Activated CD4-positive, alpha-beta T cell treated with anti-CD3 and anti-CD28 coated beads, Interleukin-2, amount 10 ng/mL, durations not matched to agents 7 days and 5 days (primary cell): ENCODE measurements around the gene CEACAM20. TPM values are rescaled to one million over a fixed set of nuclear protein-coding genes. Genes with fewer than 3 reads are reported as not detected.
"Not testable (repeated sequence)": the region's sequence is repeated elsewhere in the genome, so short reads cannot be mapped to it uniquely, and the experiment has no call there.

Experiments used
- CTCF ChIA-PET: fragments of 350-600 bp; sonication (Branson Sonifier 250); formaldehyde crosslinking; loops from one replicate; lab custom pipeline; 2021; ENCODE audit warnings: antibody characterized with exemption; lab: Charles Lee
- POLR2A ChIA-PET: fragments of 350-600 bp; sonication (Branson Sonifier 250); formaldehyde crosslinking; loops from one replicate; lab custom pipeline; 2021; ENCODE audit warnings: antibody characterized with exemption; lab: Charles Lee
- DNase-seq: peaks from one replicate; pipeline ENCODE4 v3.0.0-alpha.2; 2020
- H3K27ac Mint-ChIP-seq: one replicate; pipeline ENCODE4 v1.8.0; 2021; ENCODE audit warnings: mild to moderate bottlenecking, moderate library complexity, mixed read lengths
- H3K27me3 Mint-ChIP-seq: one replicate; pipeline ENCODE4 v1.8.0; 2021; ENCODE audit warnings: mixed read lengths
- H3K36me3 Mint-ChIP-seq: one replicate; pipeline ENCODE4 v1.8.0; 2021; ENCODE audit warnings: low read depth, mixed read lengths
- H3K4me1 Mint-ChIP-seq: one replicate; pipeline ENCODE4 v1.8.0; 2021; ENCODE audit warnings: mixed read lengths
- H3K4me3 Mint-ChIP-seq: one replicate; pipeline ENCODE4 v1.8.0; 2021; ENCODE audit warnings: mild to moderate bottlenecking, moderate library complexity, mixed read lengths
- H3K9me3 Mint-ChIP-seq: one replicate; pipeline ENCODE4 v1.8.0; 2021; ENCODE audit warnings: mixed read lengths
- total RNA-seq, 2 experiments: library from RNA; stranded (reverse); gene quantifications; one replicate each; pipeline ENCODE4 v1.2.3, GENCODE V29; 2021

Gene CEACAM20
- total RNA-seq, 2 experiments from 2014 or later, result not detected

DNA sequence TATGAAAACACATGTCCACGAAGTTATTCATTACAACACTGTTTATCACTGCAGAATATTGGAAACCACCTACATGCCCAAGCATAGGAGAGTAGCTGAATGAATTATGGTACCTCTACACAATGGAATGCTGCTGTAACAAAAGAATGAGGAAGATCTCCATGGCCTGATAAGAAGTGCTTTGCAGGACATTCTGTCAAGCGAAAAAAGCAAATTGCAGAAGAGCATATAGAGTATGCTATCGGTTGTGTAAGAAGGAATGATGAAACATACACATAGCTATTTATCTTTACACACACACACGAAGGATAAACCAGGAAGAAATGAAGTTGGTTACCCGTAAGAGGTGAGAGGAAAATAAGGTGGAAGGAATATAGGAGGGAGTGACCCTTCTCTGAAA lies 37.5 kb upstream of the CEACAM20 start:
- Mint-ChIP-seq H3K27ac (no peak overlapping the region), H3K9me3 (no peaks in the 10 kb centered on the region), H3K27me3 (peaks cover 14% of the 10 kb centered on the region), H3K4me3 (no peak overlapping the region), H3K36me3 (no peaks in the 10 kb centered on the region), H3K4me1 (peaks cover 4% of the 10 kb centered on the region)
- ChIA-PET CTCF (interaction anchor here (0.6 kb wide), 1 partner anchor 115 kb away, joined by 3 read pairs; no protein-coding TSS in a partner anchor), POLR2A (no interaction called here)
- DNase-seq, result no peak

DNA sequence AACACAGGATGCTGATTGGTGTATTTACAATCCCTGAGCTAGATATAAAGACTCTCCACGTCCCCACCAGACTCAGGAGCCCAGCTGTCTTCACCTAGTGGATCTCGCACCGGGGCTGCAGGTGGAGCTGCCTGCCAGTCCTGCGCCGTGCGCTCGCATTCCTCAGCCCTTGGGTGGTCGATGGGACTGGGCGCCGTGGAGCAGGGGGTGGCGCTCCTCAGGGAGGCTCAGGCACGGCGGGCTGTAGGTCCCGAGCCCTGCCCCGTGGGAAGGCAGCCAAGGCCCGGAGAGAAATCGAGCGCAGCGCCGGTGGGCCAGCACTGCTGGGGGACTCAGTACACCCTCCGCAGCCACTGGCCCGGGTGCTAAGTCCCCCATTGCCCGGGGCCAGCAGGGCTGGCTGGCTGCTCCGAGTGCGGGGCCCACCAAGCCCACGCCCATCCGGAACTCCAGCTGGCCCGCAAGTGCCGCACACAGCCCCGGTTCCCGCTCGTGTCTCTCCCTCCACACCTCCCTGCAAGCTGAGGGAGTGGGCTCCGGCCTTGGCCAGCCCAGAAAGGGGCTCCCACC lies 33.7 kb upstream of the CEACAM20 start:
- POLR2A ChIA-PET, CTCF ChIA-PET: not testable (repeated sequence)

DNA sequence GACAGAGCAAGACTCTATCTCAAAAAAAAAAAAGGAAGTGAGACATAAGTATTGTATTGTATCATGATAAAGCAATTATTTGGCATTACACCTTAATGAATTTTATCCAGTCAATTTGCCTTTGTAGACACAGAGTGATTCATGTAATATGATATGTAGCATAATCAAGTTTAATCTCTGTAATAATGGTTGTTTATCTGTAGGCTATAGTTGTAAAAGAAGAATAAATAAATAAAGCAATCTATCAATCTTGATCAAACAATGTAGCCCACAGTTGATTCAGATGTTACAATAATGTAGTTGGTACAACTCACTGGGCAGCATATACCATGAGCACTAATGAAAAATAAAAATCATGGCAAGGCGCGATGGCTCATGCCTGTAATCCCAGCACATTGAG lies 28.5 kb upstream of the CEACAM20 start:
- H3K4me3 Mint-ChIP-seq, result no peak overlapping the region
- H3K36me3 Mint-ChIP-seq, result no peaks in the 10 kb centered on the region
- DNase-seq, result no peak
- H3K27ac Mint-ChIP-seq, result no peak overlapping the region
- H3K9me3 Mint-ChIP-seq, result peaks cover 4% of the 10 kb centered on the region
- no peaks in the 10 kb centered on the region for H3K27me3 Mint-ChIP-seq
- CTCF ChIA-PET, result no interaction called here
- POLR2A ChIA-PET, result no interaction called here
- H3K4me1 Mint-ChIP-seq, result no peaks in the 10 kb centered on the region

More for the DNA sequence above, 33.7 kb upstream of the CEACAM20 start:
- not testable (repeated sequence) for DNase-seq, H3K4me3 Mint-ChIP-seq, H3K27me3 Mint-ChIP-seq, H3K27ac Mint-ChIP-seq, H3K9me3 Mint-ChIP-seq, H3K36me3 Mint-ChIP-seq, H3K4me1 Mint-ChIP-seq

DNA sequence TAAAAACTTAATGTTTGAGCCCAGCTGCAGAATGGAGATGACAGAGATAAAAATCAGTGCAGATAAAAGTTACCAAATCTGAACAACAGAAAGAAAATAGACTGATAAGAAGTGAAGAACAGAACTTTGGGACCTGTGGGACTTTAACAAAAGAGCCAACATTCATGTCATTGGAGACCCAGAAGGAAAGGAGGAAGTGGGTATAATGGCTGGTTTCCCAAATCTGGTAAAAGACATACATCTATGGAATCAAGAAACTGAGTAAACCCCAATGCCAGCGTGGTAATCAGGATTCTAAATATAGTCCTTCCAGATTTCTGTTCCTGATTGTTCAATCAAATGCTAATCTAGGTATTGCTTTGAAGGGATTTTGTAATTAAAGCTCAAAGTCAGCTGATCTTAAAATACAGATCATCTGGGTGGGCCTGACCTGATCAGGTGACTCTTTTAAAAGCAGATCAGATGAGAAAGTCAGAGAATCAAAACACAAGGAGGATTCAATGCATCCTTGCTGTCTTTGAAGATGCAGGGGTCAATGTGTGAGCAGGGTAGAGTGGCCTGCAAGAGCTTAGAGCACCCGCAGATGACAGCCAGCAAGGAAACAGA lies 25.3 kb upstream of the CEACAM20 start:
- ChIA-PET CTCF (no interaction called here), POLR2A (no interaction called here)
- Mint-ChIP-seq H3K4me3 (no peak overlapping the region), H3K4me1 (no peaks in the 10 kb centered on the region), H3K9me3 (peaks cover 10% of the 10 kb centered on the region), H3K36me3 (no peaks in the 10 kb centered on the region), H3K27me3 (no peaks in the 10 kb centered on the region), H3K27ac (no peak overlapping the region)
- no peak for DNase-seq

DNA sequence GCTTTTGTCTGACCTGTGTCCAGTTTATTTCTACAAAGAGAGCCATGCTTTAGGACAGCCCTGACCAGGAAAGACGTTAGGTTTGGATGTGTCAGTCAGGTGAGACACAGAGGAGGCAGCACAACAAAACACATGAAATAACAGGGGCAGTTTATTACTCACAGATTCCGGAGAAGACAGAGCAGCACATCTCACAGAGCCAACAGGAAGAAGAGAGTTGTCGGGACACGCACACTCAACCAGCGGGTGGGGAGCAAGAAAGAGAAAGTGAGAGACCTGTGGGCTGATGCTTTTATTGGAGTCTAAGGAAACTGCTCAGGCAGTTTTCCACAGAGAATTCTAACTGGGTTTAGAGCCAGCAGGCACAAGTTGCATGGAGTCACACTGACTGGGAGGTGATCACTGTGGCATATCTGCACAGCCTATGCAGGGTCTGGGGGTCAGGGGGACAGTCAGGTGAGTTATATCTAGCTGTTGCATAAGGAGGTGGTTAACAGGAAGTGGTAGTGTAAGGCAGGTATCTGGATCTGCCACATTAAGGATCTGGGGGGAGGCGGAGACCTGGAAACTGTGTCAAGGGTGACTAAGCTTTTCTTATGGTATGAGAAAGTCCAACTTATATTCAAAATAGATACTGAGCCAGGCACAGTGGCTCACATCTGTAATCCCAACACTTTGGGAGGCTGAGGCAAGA lies 24.1 kb upstream of the CEACAM20 start:
- Mint-ChIP-seq H3K27me3 (no peaks in the 10 kb centered on the region), H3K36me3 (no peaks in the 10 kb centered on the region), H3K27ac (no peak overlapping the region), H3K4me3 (no peak overlapping the region), H3K9me3 (peaks cover 10% of the 10 kb centered on the region), H3K4me1 (no peaks in the 10 kb centered on the region)
- no peak for DNase-seq
- ChIA-PET POLR2A (no interaction called here), CTCF (no interaction called here)

DNA sequence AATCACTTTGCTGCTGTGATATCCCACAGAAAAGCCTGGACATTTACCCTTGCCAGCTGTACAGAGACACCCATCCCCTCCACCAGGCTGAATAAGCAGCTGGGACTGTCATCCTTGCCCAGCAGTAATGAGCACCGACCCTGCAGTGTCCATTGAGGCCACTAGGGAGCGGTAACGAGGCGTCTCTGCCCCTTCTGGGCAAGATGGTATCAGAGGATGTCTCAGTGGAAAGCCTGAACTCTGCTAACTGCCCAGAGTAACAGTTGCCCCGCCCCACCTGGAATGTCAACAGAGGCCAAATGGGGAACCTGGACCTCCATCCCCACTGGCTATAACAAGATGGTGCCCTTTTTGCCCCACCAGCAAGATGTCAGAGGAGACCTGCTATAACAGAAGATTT lies 22.8 kb upstream of the CEACAM20 start:
- H3K9me3 Mint-ChIP-seq, result peaks cover 16% of the 10 kb centered on the region
- DNase-seq, result peak; percentile 26
- no peak overlapping the region for H3K4me3 Mint-ChIP-seq
- ChIA-PET POLR2A (no interaction called here), CTCF (interaction anchor here (0.6 to 0.7 kb wide), 2 partner anchors 15 to 18 kb away, joined by 3 read pairs; no protein-coding TSS in a partner anchor)
- no peaks in the 10 kb centered on the region for H3K27me3 Mint-ChIP-seq
- no peaks in the 10 kb centered on the region for H3K36me3 Mint-ChIP-seq
- H3K27ac Mint-ChIP-seq, result no peak overlapping the region
- H3K4me1 Mint-ChIP-seq, result no peaks in the 10 kb centered on the region

DNA sequence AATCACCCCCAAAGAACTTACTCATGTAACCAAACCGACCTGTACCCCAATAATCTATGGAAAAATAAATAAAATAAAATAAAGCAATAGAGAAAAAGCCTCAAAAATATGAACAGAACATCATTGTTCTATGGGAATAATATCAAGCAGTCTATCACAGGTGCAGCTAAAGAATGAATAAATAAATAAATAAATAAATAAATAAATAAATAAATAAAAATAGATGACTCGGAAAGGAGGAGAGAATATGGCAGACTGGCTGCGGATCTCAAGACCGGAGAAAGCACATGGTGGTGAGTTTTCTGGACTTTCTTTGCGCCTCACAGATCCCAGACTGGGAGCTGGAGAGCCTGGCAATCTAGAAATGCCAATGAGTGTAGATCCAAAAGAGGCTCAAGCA lies 22.4 kb upstream of the CEACAM20 start:
- ChIA-PET CTCF (interaction anchor here (0.6 to 0.7 kb wide), 3 partner anchors 14 to 652 kb away, joined by 3 to 5 read pairs (median 4); no protein-coding TSS in a partner anchor), POLR2A (no interaction called here)
- DNase-seq, result no peak
- H3K36me3 Mint-ChIP-seq, result no peaks in the 10 kb centered on the region
- no peaks in the 10 kb centered on the region for H3K4me1 Mint-ChIP-seq
- no peak overlapping the region for H3K4me3 Mint-ChIP-seq
- H3K27me3 Mint-ChIP-seq, result no peaks in the 10 kb centered on the region
- H3K9me3 Mint-ChIP-seq, result peaks cover 16% of the 10 kb centered on the region
- no peak overlapping the region for H3K27ac Mint-ChIP-seq

DNA sequence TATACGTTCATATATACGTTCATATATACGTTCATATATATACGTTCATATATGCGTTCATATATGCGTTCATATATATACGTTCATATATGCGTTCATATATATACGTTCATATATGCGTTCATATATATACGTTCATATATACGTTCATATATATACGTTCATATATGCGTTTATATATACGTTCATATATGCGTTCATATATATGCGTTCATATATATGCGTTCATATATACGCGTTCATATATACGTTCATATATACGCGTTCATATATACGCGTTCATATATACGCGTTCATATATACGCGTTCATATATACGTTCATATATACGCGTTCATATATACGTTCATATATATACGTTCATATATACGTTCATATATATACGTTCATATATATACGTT lies 21.5 kb upstream of the CEACAM20 start:
- peaks cover 13% of the 10 kb centered on the region for H3K9me3 Mint-ChIP-seq
- DNase-seq, POLR2A ChIA-PET, H3K27ac Mint-ChIP-seq, H3K36me3 Mint-ChIP-seq, H3K4me1 Mint-ChIP-seq, H3K27me3 Mint-ChIP-seq, H3K4me3 Mint-ChIP-seq, CTCF ChIA-PET: not testable (repeated sequence)

DNA sequence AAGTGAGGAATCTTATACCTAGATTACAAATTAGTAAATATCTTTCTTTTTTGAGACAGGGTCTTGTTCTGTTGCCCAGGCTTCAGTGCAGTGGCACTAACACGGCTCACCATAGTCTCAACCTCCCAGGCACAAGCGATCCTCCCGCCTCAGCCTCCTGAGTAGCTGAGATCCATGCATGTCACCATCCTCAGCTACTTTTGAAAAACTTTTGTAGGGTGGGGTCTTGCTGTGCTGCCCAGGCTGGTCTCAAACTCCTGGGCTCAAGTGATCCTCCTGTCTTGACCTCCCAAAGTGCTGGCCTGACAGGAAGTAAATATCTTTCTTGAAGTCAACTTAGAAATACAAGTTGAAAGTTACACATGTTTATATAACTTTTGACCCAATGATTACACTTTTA lies 20.0 kb upstream of the CEACAM20 start:
- Mint-ChIP-seq H3K4me3 (no peak overlapping the region), H3K27ac (no peak overlapping the region), H3K27me3 (no peaks in the 10 kb centered on the region), H3K4me1 (no peaks in the 10 kb centered on the region), H3K9me3 (peaks cover 13% of the 10 kb centered on the region), H3K36me3 (no peaks in the 10 kb centered on the region)
- DNase-seq, result no peak
- CTCF ChIA-PET, result no interaction called here
- POLR2A ChIA-PET, result no interaction called here

DNA sequence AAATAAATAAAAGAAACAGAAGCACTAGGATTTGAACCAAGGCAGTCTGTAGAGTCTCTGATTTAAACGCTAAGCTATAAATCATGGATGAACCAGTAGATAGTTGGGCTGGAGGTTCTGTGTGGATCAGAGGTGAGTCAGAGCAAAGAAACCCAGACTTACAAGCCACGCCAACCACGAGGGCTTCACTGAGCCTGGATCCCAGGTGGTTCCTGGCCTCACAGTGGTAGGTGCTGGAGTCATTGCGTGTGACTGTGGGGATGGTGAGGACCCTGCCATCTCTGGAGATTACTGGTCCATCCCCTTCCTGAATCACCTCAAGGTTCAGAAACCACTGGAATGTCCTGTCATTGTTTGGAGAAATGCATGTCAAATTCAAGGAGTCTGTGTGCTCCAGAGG lies 19.3 kb upstream of the CEACAM20 start:
- ChIA-PET CTCF (no interaction called here), POLR2A (no interaction called here)
- Mint-ChIP-seq H3K27me3 (no peaks in the 10 kb centered on the region), H3K4me3 (no peak overlapping the region), H3K4me1 (no peaks in the 10 kb centered on the region), H3K36me3 (no peaks in the 10 kb centered on the region), H3K27ac (no peak overlapping the region), H3K9me3 (peaks cover 18% of the 10 kb centered on the region)
- DNase-seq, result no peak

DNA sequence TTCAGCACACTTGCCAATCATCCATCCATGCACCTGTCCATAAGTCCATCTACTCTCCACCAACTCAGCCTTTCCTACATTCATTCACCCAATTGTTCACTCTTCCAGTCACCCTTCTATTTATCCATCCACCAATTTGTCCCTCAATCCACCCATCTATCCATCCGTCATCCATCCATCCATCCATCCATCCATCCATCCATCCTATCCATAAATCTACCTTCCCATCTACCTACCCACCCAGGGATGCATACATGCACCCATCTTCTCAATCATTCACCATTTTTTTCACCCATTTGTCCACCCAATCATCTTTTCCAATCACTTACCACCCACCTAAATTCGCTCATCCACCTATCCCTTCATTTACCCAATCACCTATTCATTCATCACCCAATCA lies 14.6 kb upstream of the CEACAM20 start:
- DNase-seq, result no peak
- POLR2A ChIA-PET, result no interaction called here
- Mint-ChIP-seq H3K27ac (no peak overlapping the region), H3K36me3 (no peaks in the 10 kb centered on the region), H3K9me3 (peaks cover 24% of the 10 kb centered on the region), H3K27me3 (no peaks in the 10 kb centered on the region), H3K4me1 (no peaks in the 10 kb centered on the region), H3K4me3 (no peak overlapping the region)
- CTCF ChIA-PET, result no interaction called here

DNA sequence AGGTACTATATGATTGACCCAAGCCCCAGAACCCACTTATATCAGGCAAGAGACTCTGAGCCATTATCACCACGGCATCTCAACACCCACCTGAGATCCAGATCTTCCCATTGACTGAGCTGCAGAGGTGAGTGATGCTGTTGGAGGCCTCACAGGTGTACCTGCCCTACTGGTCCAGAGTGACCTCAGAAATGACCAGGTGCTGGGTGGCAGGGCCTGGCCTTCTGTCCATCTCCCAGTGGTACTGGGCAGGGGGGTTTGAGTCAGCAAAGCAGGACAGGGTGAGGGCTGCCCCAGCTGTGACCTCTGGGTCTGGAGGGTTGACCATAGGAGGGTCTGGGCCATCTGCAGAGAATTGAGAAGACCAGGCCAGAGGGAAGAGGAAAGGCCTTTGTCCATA lies 13.2 kb upstream of the CEACAM20 start:
- H3K36me3 Mint-ChIP-seq, result no peaks in the 10 kb centered on the region
- POLR2A ChIA-PET, result no interaction called here
- CTCF ChIA-PET, result no interaction called here
- H3K27ac Mint-ChIP-seq, result no peak overlapping the region
- no peak for DNase-seq
- H3K4me3 Mint-ChIP-seq, result no peak overlapping the region
- H3K9me3 Mint-ChIP-seq, result peaks cover 24% of the 10 kb centered on the region
- no peaks in the 10 kb centered on the region for H3K27me3 Mint-ChIP-seq
- no peaks in the 10 kb centered on the region for H3K4me1 Mint-ChIP-seq

DNA sequence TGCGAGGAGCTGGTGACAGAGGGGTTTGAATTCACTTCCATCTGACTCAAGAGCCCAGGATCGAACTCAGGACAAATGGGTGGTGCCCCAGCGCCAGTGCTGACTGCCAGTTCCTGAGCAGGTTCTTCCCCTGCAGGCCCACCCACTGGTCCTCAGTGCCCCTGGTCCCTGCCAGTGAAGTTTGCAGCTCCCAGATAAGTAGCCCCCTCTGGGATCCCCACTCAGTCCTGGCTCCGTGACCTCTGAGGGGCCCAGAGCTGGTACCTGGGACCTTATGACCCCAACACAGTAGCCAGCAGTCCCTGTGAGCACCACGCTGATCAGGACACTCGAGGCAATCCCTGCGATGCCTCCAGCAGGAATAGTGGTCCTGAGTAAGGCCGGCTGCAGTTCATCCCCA lies 11.3 kb upstream of the CEACAM20 start:
- no peak for DNase-seq
- no peak overlapping the region for H3K27ac Mint-ChIP-seq
- POLR2A ChIA-PET, result no interaction called here
- H3K27me3 Mint-ChIP-seq, result no peaks in the 10 kb centered on the region
- no peak overlapping the region for H3K4me3 Mint-ChIP-seq
- H3K9me3 Mint-ChIP-seq, result peaks cover 31% of the 10 kb centered on the region
- no peaks in the 10 kb centered on the region for H3K4me1 Mint-ChIP-seq
- CTCF ChIA-PET, result no interaction called here
- H3K36me3 Mint-ChIP-seq, result no peaks in the 10 kb centered on the region
